Activated CD4-positive, CD25-positive, alpha-beta regulatory T cell treated with anti-CD3 and anti-CD28 coated beads, Interleukin-2, amount 50 U/mL, for 72 hours (primary cell): Measurements from ENCODE around the gene FKBP1A.

Experiments used
- DNase-seq: peaks from one replicate; pipeline ENCODE4 v3.0.0; 2021

FKBP1A gene

DNA sequence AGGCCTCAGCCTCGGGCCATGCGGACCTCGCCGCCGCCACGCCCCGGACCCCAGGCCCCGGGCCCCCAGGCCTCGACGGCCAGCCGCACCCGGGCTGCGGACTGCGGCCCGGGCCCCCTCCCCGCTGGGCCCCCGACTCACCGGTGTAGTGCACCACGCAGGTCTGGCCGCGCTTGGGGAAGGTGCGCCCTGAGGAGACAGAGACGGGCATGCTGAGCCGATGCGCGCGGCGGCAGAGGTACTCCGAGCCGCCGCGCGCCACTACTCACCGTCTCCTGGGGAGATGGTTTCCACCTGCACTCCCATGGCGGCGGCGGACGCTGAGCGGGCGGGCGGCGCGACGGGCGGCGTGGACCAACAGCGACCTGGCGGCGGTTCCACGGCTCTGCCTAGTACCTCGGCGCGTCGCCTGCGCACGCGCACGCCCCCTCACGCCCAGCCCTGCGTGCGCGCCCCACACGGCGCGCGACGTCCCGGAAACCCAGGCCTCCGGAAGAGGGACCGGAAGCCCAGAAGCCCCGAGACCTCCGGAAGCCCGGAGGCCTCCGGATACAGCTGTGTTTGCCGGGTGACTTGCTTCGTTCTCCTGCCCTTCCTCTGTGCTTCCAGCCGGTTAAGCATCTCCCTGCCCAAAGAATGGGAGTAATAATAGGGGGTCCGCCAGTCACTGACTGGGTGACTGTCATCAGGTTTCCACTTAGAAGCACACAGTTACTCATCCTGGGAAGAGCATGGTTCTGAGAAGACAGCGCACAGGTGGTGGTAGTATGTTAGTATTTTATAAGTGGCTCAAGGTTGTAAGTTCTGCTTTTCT, at the start of gene FKBP1A:
TSS of gene FKBP1A (minus strand) at position 362 of the 814 bp plus-strand sequence. CDS start at position 306, 56 bp downstream.
- DNase-seq: peak; percentile 89

DNA sequence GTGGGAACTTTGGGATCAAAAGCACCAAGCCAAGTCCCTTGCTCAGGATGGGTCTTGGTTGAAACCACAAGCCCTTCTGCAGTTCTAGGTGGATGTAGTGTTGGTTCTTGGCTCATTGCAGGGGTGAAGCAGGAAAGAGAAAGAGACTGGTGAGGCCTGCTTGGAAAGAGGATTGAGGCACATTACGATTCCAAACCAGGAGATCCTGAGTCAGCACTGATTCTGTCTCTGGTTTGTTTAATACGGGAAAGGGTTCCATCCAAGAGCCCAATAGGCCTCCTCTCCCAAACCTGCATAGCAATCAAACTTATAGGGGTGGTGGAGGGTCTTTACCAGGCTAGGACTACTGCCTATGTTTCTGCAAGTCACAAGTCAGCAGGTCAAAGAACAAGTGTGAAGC, 49.5 kb upstream of the FKBP1A start:
- no peak for DNase-seq

DNA sequence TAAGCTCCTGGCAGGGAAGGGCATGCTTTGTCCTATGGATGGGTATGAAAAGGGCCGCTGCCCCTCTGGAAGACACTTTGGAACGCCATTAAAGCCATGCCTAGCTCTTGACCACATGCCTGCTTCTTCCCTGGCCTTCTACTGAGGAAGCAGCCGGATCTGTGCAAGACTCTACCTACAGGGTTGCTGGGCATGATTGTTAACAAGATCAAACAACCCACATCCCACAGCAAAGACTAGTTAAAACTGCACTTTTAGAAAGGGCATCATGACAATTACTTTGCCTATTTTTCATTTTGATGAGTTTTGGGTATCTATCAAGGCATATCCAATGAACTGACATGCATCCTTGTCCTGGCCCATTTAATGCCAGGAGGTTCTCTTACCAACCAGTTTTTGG, 48.3 kb upstream of the FKBP1A start:
- DNase-seq: no peak

DNA sequence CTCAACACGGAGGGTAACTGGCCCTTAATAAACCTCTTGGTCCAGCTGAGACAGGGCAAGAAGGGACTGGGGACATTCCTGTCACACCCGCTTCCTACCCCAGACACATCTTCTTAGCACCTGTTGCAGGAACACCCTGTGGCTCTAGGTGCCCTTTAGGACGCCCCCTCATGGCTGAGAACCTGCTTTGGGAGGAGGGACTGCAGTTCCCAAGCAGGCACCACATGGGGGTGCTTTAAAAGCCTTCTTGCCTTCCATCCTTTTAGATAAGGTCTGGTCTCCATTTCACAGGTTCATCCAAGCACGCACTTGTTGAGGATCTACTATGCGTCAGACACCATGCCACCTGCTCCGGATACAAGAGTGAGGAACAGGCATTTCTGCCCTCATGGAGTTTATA, 47.2 kb upstream of the FKBP1A start:
- no peak for DNase-seq

DNA sequence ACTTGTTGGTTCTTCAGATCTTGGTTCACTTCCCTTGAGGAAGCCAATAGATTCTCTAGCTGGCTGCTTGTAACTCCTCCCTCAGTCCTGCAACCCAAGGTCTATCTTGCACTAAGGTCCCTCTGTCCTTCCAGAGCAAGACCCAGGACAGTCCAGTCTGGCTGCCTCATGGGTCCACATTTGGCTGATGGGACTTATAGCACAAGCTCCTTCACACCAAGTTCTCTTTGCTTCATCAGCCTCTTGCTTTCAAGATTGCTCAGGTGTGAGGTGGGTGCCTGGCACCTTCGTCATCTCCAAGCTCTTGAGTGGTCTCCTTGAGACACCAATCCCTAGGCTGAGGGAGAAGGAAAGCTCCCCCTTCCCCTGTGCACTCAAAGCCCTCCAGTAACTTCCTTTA, 45.5 kb upstream of the FKBP1A start:
- no peak for DNase-seq

DNA sequence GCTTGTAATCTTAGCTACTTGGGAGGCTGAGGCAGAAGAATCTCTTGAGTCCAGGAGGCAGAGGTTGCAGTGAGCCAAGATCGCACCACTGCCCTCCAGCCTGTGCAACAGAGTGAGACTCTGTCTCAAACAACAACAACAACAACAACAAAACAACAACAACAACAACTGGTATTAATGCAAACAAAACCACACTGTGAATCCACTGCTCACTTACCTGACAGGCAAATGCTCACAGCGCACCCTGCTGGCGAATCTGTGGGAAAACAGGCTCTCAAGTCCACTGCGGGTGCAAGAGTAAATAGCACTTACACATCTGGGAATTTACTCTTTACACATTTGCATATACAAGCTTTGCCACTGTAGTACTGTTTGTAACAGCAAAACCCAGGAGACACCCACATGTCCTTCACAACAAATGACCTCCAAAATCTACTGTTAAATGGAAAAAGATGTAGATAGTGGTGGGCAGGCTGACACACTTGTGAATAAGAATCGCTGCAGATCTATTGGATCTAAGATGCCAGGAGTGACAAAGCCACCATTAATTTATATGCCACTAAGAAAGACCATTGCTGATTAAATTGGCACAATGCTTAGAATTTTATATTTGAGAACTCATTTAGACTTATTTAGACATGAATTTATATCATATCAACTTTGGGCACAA, 44.5 kb upstream of the FKBP1A start:
- peak; percentile 79 for DNase-seq

DNA sequence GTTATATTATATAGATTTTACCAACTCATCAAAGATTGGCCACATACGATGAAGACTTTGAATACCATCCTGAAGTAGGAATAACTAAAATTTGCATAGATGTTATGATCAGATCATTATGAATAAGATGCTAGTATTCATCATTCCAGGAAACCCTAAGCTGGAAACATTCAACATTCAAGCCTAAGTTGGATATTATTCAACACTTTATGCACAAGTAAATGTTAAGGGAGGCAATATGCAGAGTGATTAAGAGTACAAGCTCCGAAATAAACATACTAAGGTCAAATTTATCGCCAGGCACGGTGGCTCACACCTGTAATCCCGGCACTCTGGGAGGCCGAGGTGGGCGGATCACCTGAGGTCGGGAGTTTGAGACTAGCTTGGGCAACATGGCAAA, 43.4 kb upstream of the FKBP1A start:
- no peak for DNase-seq

DNA sequence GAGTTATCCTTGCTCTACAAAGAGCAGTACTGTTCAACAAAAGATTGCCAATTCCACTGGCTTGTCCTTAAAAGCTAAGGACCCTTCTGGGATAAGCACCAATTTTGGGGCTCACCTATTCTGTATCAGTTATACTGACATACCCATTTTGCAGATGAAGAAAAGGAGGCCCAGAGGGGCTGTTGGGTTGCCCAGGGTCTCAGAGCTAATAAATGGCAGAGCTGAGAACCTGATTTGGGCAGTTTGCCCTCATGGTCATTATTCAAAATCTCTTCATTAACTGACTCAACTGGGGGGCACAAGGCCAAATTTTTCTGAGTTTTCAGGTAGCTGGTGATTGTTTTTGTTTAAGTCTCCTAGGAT, 42.5 kb upstream of the FKBP1A start:
- no peak for DNase-seq

DNA sequence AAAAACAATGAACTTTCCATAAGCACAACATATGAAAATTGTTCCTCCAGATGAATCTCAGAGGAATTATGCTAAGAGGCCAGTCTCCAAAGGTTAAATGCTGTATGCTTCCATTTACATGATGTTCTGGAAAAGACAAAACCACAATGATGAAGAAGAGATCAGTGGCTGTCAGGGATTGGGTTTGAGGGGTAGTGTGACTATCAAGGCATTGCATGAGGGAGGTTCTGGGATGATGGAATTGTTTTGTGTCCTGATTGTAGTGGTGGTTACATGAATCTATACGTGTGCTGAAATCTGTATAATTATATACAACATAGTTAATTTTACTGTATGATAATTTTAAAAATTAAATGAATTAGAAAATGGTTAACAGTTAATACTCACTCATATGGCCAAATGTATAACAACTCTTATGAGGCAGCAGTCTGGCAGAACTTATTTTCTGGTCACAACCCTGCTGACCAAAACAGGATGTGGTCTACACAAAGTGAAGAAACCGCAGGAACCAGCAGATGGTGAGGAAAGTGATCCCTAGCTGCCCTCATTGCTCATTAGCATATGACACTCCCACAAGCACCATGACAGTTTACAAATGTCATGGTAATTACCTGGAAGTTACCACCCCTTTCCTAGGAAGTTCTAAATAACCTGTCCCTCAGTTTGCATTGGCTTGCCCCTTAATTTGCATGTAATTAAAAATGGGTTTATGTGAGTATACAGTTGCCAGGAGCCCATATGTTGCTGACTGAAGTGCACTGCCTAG, 41.9 kb upstream of the FKBP1A start:
- peak; percentile 52 for DNase-seq

DNA sequence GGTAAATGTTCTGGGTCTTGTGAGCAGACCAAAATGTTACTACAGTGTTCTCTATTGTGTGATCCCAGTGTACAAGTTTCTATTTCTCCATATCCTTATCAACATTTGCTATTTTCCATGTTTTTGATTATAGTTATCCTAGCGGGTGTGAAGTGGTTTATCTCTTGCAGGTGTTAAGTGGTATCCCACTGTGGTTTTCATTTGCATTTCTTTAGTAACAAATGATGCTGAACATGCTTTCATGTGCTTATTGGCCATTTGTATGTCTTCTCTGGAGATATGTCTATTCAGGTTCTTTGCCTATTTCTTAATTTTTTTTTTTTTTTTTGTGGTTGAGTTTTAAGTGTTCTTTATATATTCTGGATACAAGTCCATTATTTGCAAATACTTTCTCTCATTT, 38.3 kb upstream of the FKBP1A start:
- DNase-seq: no peak

DNA sequence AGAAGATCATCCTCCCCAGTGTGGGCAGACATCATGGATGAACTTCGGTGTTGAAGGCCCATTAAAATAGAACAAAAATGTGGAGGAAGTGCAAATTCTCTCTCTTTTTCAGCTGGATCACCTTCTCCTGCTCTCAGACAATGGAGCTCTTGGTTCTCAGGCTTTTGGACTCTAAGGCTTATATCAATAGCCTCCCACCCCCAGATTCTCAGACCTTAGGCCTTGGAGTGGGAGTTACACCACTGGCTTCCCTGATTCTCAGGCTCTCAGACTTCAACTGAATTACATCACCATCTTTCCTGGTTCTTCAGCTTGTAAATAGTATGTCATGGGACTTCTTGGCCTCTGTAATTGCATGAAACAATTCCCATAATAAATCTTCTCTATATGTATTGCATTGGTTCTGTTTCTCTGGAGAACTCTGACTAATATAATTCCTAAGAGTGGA, 37.2 kb upstream of the FKBP1A start:
- no peak for DNase-seq

DNA sequence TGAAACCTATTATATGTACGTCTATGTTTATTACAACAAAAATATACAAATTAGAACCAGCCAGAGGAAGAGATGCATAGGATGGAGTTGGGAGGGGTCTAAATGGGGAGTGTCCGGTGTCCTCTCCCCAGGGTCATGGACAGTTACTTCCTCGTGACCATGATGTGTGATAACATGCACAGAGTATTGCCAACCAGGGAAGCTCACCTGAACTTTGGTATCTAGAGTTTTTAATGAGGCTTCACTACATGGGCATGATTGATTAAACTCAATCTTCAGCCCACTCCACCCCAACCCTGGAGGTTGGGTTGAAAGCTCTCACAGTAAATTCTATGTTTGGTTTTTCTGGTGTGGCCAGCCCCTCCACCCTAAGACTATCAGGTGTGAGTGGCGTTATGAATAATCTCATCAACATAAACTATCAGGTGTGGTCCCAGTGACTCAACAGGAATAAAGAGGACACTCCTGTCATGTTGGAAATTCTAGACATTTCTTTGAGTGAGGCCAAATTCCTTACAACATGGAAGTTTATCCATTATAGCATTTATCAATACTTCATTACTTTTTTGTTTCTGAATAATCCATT, 36.4 kb upstream of the FKBP1A start:
- DNase-seq: no peak

DNA sequence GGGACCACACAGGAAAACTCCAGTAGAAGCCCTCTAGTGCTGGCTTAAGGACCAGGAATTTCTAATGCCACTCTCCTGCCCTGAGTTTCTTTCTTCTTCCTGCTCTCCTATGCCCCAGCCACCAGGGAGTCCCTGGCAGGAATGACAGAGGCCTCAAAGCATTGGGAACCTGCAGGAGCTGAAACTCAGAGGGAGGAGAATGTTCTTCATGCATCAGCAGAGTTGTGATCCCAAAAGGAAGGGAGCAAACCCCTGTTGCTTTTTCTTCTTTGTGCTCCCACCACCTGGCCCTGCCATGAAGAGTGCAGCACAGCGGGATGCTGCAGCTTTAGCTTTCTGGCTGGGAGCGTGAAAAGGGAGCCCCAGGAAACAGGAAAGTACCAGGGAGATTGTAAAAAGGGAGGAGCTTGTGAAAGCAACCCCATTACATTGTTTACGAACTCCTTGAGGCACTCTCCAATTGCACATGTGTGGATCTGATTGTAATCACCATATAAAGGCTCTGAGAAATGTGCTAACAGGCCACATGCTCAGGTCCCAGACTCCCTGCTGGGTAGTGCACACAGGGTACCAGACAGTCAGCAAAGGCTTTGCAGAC, 34.7 kb upstream of the FKBP1A start:
- no peak for DNase-seq

DNA sequence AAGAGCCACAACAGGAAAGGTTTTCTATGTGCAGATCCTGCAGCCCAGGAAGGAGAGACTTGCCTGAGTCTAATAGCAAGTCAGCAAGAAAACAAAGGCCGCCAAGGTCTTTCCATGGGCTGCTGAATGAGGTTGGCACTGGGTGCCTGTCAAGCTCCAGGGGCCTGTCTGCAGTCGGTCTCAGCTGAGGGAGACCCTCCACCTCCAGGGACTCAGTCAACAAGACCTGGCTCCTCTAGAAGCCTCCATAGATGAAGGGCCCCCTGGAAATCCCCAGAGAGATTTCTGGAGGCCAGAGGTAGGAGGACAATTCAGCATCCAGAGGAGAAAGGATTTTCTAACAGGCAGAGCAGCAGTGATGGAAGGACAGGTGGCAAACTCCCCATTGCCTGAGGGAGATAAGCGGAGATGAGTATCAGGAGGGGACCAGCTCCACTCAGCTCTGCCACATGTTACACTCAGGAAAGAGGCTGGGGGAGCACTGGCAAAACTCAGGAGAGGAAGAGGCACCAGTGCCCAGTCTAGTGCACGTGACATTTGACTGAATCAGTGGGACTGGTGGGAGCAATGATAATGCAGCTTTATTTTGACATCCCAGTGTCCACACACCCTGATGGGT, 33.5 kb upstream of the FKBP1A start:
- DNase-seq: no peak

DNA sequence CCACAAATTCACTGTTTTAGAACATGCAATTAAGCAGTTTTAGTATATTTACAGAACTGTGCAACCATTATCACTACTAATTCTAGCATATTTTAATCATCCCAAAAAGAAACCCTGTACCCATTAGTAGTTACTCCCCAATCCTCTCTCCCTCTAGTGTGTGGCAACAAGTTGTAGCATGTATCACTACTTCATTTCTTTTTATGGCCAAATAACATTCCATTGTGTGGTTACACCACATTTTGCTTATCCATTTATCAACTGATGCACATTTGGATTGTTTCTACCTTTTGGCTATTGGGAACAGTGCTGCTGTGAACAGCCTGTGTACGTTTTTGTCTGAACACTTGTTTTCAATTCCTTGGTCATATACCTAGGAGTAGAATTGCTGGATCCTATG, 31.5 kb upstream of the FKBP1A start:
- DNase-seq: no peak

DNA sequence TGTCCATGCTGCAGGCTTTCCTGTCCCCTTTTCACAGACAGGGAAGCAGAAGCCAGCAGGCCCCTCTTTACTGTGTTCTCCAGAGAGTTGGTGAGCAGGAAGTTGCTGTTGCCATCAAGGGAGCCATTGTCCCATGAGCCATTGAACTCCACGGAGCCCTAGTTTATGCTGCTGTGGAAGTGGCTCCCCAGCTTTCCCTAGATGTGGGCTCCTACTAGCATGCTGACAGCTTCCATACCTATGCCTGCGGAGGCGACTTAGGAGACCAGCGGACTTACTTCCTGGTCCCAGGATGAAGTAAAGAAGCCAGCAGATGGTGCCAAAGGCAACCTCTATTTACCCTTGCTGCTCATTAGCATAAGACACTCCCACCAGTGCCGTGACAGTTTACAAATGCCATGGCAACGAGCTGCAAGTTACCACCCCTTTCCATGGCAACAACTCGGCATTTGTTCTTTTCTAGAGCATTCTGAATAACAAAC, 30.8 kb upstream of the FKBP1A start:
- DNase-seq: no peak

DNA sequence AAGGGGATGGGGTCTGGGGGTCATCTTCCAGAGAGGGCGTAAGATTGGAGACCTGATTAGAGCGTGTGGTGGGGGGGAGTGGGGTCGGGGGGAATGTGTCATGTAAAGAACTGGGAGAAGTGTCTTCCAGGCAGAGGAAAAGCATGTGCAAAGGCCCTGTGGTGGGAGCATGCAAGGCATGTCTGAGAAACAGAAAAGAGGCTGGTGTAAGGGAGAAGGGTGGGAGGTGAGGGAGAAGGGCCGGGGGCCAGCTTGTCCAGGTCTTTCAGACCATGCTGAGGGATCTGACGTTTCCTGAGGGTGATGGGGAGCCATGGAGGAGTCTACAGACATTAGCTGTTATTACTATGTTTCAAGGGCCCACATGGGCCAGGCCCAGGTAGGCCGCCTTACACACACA, 30.4 kb upstream of the FKBP1A start:
- no peak for DNase-seq

DNA sequence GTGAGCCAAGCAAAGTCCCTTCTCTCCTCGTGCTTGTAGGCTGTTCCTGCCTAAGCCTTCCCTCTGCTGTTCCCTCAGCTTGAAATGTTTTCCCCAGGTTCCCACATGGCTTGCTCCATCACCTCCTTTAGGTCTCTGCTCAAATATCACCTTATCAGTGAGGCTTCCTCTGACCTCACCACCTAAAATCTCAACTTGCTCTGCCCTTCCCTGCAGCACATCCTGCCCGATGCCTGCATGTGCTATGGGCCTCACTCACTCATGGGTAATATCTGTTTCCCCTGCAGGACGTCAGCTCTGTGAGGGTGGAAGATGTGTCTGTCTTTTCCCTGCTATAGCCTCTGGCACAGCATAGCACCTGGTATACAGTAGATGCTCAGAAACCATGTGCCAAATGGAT, 29.9 kb upstream of the FKBP1A start:
- no peak for DNase-seq

DNA sequence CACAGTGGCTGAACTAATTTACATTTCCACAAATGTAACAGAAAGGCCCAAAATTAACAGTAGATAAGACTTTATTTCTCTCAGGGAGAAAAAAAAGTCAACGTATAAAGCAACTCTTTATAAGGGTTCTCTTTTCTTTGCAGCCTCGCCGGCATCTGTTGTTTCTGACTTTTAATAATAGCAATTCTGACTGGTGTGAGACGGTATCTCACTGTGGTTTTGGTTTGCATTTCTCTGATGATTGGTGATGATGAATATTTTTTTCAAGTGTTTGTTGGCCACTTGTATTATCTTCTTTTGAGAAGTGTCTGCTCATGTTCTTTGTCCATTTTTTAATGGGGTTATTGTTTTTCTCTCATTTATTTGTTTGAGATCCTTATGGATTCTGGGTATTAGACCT, 27.2 kb upstream of the FKBP1A start:
- no peak for DNase-seq

DNA sequence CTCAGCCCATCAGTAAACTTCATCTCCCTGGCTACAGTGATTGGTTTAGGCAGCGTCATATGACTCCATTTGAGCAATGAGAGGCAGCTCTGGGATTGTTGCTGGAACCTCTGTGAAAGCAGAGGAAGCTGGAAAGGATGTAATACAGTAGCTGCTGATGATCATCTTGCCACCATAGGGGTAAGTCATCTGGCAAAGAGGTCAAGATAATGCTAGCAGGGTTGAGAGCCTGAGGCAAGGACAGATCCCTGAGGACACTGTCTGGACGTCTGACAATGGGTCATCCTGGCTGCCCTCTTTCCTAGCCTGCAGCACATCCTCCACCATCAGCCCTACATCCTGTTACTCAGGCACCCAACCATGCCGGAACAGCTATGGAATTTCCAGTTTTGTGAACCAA, 25.5 kb upstream of the FKBP1A start:
- no peak for DNase-seq

DNA sequence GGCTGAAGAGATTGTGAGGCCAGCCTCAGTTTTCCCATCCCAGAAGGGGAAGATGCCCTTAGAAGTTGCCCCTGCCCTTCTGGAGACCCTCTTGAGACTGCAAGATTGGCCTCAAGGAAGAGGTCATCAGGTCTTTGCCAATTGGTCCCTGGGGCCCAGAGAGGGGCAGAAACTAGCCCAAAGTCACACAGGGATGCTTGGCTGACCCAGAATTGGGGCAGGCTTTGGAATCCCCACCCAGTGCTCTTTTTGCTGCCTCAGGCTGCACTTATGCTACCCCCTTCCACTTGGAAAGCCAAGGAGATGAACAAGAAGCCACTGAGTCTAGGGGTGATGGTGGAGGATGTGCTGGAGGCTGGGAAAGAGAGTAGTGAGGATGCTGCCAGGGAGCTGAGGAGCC, 24.9 kb upstream of the FKBP1A start:
- no peak for DNase-seq

DNA sequence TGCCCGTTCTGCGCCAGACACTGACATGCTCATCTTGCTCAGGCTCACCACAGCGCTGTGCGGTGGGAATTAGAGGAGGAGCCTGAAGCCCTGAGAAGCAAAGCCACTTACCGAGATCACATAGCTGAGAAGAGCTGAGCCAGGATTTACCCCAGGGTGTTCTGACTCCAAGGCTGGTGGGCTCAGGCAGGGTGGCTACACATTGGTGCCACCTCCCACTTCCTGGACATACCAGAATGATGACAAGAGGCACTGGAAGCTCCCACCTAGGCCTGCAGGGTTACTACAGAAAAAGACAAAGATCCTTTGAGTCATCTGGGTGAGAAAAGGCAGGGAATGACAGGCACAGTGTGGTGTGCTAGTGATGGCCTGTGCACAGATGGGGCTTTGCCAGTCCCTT, 24.4 kb upstream of the FKBP1A start:
- no peak for DNase-seq
